ENCODE results near the gene RAPSN.

Gene RAPSN

GRCh38 chr11:47410370-47411264, 38.3 kb downstream of the RAPSN start:
- Mint-ChIP-seq H3K4me1 (ENCODE audit: low read depth) (peaks cover 18% of the 10 kb centered on the region), H3K4me3 (no peak overlapping the region), H3K9me3 (no peaks in the 10 kb centered on the region), H3K27me3 (no peaks in the 10 kb centered on the region), H3K27ac (no peak overlapping the region), H3K36me3 (ENCODE audit: low read depth) (peaks cover 6% of the 10 kb centered on the region)

- peak overlapping the region; percentile 93 for H3K27ac Mint-ChIP-seq
- peak overlapping the region; percentile 90 for H3K4me3 Mint-ChIP-seq
- no peaks in the 10 kb centered on the region for H3K9me3 Mint-ChIP-seq
- H3K27me3 Mint-ChIP-seq: no peaks in the 10 kb centered on the region
- peaks cover 6% of the 10 kb centered on the region for H3K36me3 Mint-ChIP-seq (ENCODE audit: low read depth)
- H3K4me1 Mint-ChIP-seq (ENCODE audit: low read depth): peaks cover 18% of the 10 kb centered on the region
These were observed 39.2 kb downstream of the RAPSN start for GRCh38 chr11:47409440-47410369.

GRCh38 chr11:47408598-47409439, 40.1 kb downstream of the RAPSN start:
- peaks cover 5% of the 10 kb centered on the region for H3K36me3 Mint-ChIP-seq (ENCODE audit: low read depth)
- H3K4me1 Mint-ChIP-seq (ENCODE audit: low read depth): peaks cover 18% of the 10 kb centered on the region
- peak overlapping the region; percentile 93 for H3K27ac Mint-ChIP-seq
- peak overlapping the region; percentile 90 for H3K4me3 Mint-ChIP-seq
- H3K9me3 Mint-ChIP-seq: no peaks in the 10 kb centered on the region
- H3K27me3 Mint-ChIP-seq: no peaks in the 10 kb centered on the region

- Mint-ChIP-seq H3K4me3 (peak within 1 kb of the TSS; percentile 91), H3K4me1 (ENCODE audit: low read depth) (peaks cover 18% of the 10 kb centered on the region), H3K36me3 (ENCODE audit: low read depth) (no peaks in the 10 kb centered on the region), H3K27me3 (no peaks in the 10 kb centered on the region), H3K9me3 (no peaks in the 10 kb centered on the region), H3K27ac (peak within 1 kb of the TSS; percentile 96)
These were observed 41.0 kb downstream of the RAPSN start, which contains the start of gene SLC39A13 for GRCh38 chr11:47407746-47408590. Gene SLC39A13, plus strand, starts transcription at chr11:47408590. Its CDS starts 1,505 bp downstream, at chr11:47410095.

GRCh38 chr11:47406896-47407745, 41.8 kb downstream of the RAPSN start:
- Mint-ChIP-seq H3K27me3 (no peaks in the 10 kb centered on the region), H3K4me1 (ENCODE audit: low read depth) (peaks cover 18% of the 10 kb centered on the region), H3K9me3 (no peaks in the 10 kb centered on the region), H3K27ac (peak overlapping the region; percentile 96), H3K4me3 (peak overlapping the region; percentile 91), H3K36me3 (ENCODE audit: low read depth) (no peaks in the 10 kb centered on the region)

GRCh38 chr11:47403571-47403970, 45.4 kb downstream of the RAPSN start:
- H3K4me3 Mint-ChIP-seq: no peak overlapping the region
- H3K27ac Mint-ChIP-seq: no peak overlapping the region
- H3K9me3 Mint-ChIP-seq: no peaks in the 10 kb centered on the region
- no peaks in the 10 kb centered on the region for H3K27me3 Mint-ChIP-seq
- peaks cover 24% of the 10 kb centered on the region for H3K4me1 Mint-ChIP-seq (ENCODE audit: low read depth)
- H3K36me3 Mint-ChIP-seq (ENCODE audit: low read depth): no peaks in the 10 kb centered on the region

- peaks cover 24% of the 10 kb centered on the region for H3K4me1 Mint-ChIP-seq (ENCODE audit: low read depth)
- H3K27me3 Mint-ChIP-seq: no peaks in the 10 kb centered on the region
- H3K9me3 Mint-ChIP-seq: no peaks in the 10 kb centered on the region
- H3K27ac Mint-ChIP-seq: no peak overlapping the region
- no peaks in the 10 kb centered on the region for H3K36me3 Mint-ChIP-seq (ENCODE audit: low read depth)
- H3K4me3 Mint-ChIP-seq: no peak overlapping the region
These were observed 45.8 kb downstream of the RAPSN start for GRCh38 chr11:47403135-47403534.

GRCh38 chr11:47400768-47401279, 48.1 kb downstream of the RAPSN start:
- Mint-ChIP-seq H3K36me3 (ENCODE audit: low read depth) (no peaks in the 10 kb centered on the region), H3K27ac (peak overlapping the region; percentile 74), H3K4me3 (peak overlapping the region; percentile 66), H3K9me3 (no peaks in the 10 kb centered on the region), H3K27me3 (no peaks in the 10 kb centered on the region), H3K4me1 (ENCODE audit: low read depth) (peaks cover 15% of the 10 kb centered on the region)

- Mint-ChIP-seq H3K9me3 (no peaks in the 10 kb centered on the region), H3K4me3 (peak overlapping the region; percentile 74), H3K4me1 (ENCODE audit: low read depth) (peaks cover 22% of the 10 kb centered on the region), H3K27me3 (no peaks in the 10 kb centered on the region), H3K27ac (peak overlapping the region; percentile 74), H3K36me3 (ENCODE audit: low read depth) (no peaks in the 10 kb centered on the region)
These were observed 48.8 kb downstream of the RAPSN start for GRCh38 chr11:47399860-47400767.

GRCh38 chr11:47398551-47398950, 50.4 kb downstream of the RAPSN start:
- peaks cover 37% of the 10 kb centered on the region for H3K4me1 Mint-ChIP-seq (ENCODE audit: low read depth)
- H3K9me3 Mint-ChIP-seq: no peaks in the 10 kb centered on the region
- no peak overlapping the region for H3K4me3 Mint-ChIP-seq
- H3K27ac Mint-ChIP-seq: no peak overlapping the region
- no peaks in the 10 kb centered on the region for H3K27me3 Mint-ChIP-seq
- H3K36me3 Mint-ChIP-seq (ENCODE audit: low read depth): no peaks in the 10 kb centered on the region

- no peaks in the 10 kb centered on the region for H3K36me3 Mint-ChIP-seq (ENCODE audit: low read depth)
- H3K27ac Mint-ChIP-seq: no peak overlapping the region
- H3K4me3 Mint-ChIP-seq: no peak overlapping the region
- no peaks in the 10 kb centered on the region for H3K9me3 Mint-ChIP-seq
- peaks cover 40% of the 10 kb centered on the region for H3K4me1 Mint-ChIP-seq (ENCODE audit: low read depth)
- no peaks in the 10 kb centered on the region for H3K27me3 Mint-ChIP-seq
These were observed 50.9 kb downstream of the RAPSN start for GRCh38 chr11:47398011-47398410.

GRCh38 chr11:47396049-47396320, 53.0 kb downstream of the RAPSN start:
- Mint-ChIP-seq H3K36me3 (ENCODE audit: low read depth) (no peaks in the 10 kb centered on the region), H3K4me3 (no peak overlapping the region), H3K4me1 (ENCODE audit: low read depth) (peaks cover 53% of the 10 kb centered on the region), H3K27ac (peak overlapping the region; percentile 90), H3K27me3 (no peaks in the 10 kb centered on the region), H3K9me3 (no peaks in the 10 kb centered on the region)
